Lower lobe of right lung (tissue), 2 donors: ENCODE data around the gene C19orf38. TPM values are rescaled to one million over a fixed set of nuclear protein-coding genes. Genes with fewer than 3 reads are reported as not detected.

Experiments used
- ATAC-seq, 2 donors: fragments of 200-7000 bp; cut with Tn5 transposase; one replicate each; pipeline ENCODE4 v1.9.1; 2020 to 2022; ENCODE audit warnings: mild to moderate bottlenecking in 2 of 2, moderate library complexity in 2 of 2
- DNase-seq: peaks from one replicate; pipeline ENCODE4 v3.0.0-alpha.2; 2020
- H3K27ac ChIP-seq: fragments of 200-600 bp; one replicate; pipeline ENCODE4 v1.8.0; 2022
- H3K27me3 ChIP-seq: fragments of 200-600 bp; one replicate; pipeline ENCODE4 v1.8.0; 2022; ENCODE audit warnings: low read depth
- H3K36me3 ChIP-seq: fragments of 200-600 bp; one replicate; pipeline ENCODE4 v1.8.0; 2022; ENCODE audit warnings: mild to moderate bottlenecking
- H3K4me1 ChIP-seq: fragments of 200-600 bp; one replicate; pipeline ENCODE4 v1.8.0; 2022
- H3K4me3 ChIP-seq: fragments of 200-600 bp; one replicate; pipeline ENCODE4 v1.8.0; 2022; ENCODE audit warnings: mild to moderate bottlenecking
- H3K9me3 ChIP-seq: fragments of 200-600 bp; one replicate; pipeline ENCODE4 v1.8.0; 2022
- CTCF ChIP-seq: fragments of 200-600 bp; IDR thresholded peaks from one replicate; pipeline ENCODE4 v1.8.0; 2022; ENCODE audit warnings: antibody characterized with exemption, mild to moderate bottlenecking
- intact Hi-C: fragments of 100-400 bp; cut with DNase I; formaldehyde crosslinking; loops from one replicate; pipeline ENCODE4 v1.11.0; 2022
- total RNA-seq: library from RNA; stranded (reverse); fragmentation: NEBNext Ultra II Directional; extraction: Animal tissue kit (Norgen Biotek cat#: 25700); gene quantifications from one replicate; pipeline ENCODE4 v1.2.1, GENCODE V29; 2021
- donor health status: DM: no; HTN: yes; CAD: no; lungs with severe emphysema.

The C19orf38 gene
- total RNA-seq, 1 donor from 2014 or later, result 11.7 TPM

- Histone ChIP-seq H3K27me3 (no peaks in the 10 kb centered on the region), H3K27ac (peak overlapping the region; percentile 58), H3K36me3 (peaks cover 95% of the 10 kb centered on the region), H3K4me3 (no peak overlapping the region), H3K4me1 (no peaks in the 10 kb centered on the region), H3K9me3 (no peaks in the 10 kb centered on the region)
- DNase-seq, result no peak
- intact Hi-C loops, result no loop called here
- ATAC-seq, result no peak
- TF ChIP-seq CTCF, result no peak
Measured at GRCh38 chr19:10818301-10819123, 29.7 kb upstream of the C19orf38 start.

- Histone ChIP-seq H3K27me3 (no peaks in the 10 kb centered on the region), H3K27ac (no peak overlapping the region), H3K36me3 (peaks cover 95% of the 10 kb centered on the region), H3K4me1 (no peaks in the 10 kb centered on the region), H3K9me3 (no peaks in the 10 kb centered on the region), H3K4me3 (no peak overlapping the region)
- ATAC-seq (no peak), DNase-seq (no peak)
- TF ChIP-seq CTCF, result no peak
- intact Hi-C loops, result no loop called here
Measured at GRCh38 chr19:10819124-10820060, 28.8 kb upstream of the C19orf38 start.

- TF ChIP-seq CTCF, result peak; percentile 13
- ATAC-seq (peak in 1 of 2 donors; percentile 15), DNase-seq (no peak)
- H3K4me1 ChIP-seq, result no peaks in the 10 kb centered on the region
- H3K4me3 ChIP-seq, result no peak overlapping the region
- intact Hi-C loops, result no loop called here
- no peak overlapping the region for H3K27ac ChIP-seq
- H3K27me3 ChIP-seq, result no peaks in the 10 kb centered on the region
- H3K36me3 ChIP-seq, result peaks cover 95% of the 10 kb centered on the region
- no peaks in the 10 kb centered on the region for H3K9me3 ChIP-seq
Measured at GRCh38 chr19:10820173-10820572, 28.0 kb upstream of the C19orf38 start.

GRCh38 chr19:10823690-10824089, 24.5 kb upstream of the C19orf38 start:
- intact Hi-C loops, result no loop called here
- Histone ChIP-seq H3K4me3 (no peak overlapping the region), H3K9me3 (no peaks in the 10 kb centered on the region), H3K27me3 (no peaks in the 10 kb centered on the region), H3K27ac (no peak overlapping the region), H3K4me1 (no peaks in the 10 kb centered on the region), H3K36me3 (peaks cover 97% of the 10 kb centered on the region)
- ATAC-seq, result no peak
- no peak for DNase-seq
- no peak for TF ChIP-seq CTCF

- Histone ChIP-seq H3K9me3 (no peaks in the 10 kb centered on the region), H3K36me3 (peaks cover 98% of the 10 kb centered on the region), H3K4me3 (no peak overlapping the region), H3K27me3 (no peaks in the 10 kb centered on the region), H3K4me1 (no peaks in the 10 kb centered on the region), H3K27ac (no peak overlapping the region)
- TF ChIP-seq CTCF, result no peak
- peak; percentile 24 to 29 for ATAC-seq
- DNase-seq, result peak; percentile 54
- intact Hi-C loops, result no loop called here
Measured at GRCh38 chr19:10826231-10826630, 22.0 kb upstream of the C19orf38 start.
